NCI-H1436 (cell line): ENCODE results near the gene COX7A1.
A peak's percentile ranks its signal among the peaks of the same experiment; 100 is the strongest.
"Not testable (repeated sequence)": the region's sequence is repeated elsewhere in the genome, so short reads cannot be mapped to it uniquely, and the experiment has no call there.

Experiments used
- DNase-seq: peaks from one replicate; lab custom pipeline; 2025; lab: John Stamatoyannopoulos, UW

COX7A1 gene

DNA sequence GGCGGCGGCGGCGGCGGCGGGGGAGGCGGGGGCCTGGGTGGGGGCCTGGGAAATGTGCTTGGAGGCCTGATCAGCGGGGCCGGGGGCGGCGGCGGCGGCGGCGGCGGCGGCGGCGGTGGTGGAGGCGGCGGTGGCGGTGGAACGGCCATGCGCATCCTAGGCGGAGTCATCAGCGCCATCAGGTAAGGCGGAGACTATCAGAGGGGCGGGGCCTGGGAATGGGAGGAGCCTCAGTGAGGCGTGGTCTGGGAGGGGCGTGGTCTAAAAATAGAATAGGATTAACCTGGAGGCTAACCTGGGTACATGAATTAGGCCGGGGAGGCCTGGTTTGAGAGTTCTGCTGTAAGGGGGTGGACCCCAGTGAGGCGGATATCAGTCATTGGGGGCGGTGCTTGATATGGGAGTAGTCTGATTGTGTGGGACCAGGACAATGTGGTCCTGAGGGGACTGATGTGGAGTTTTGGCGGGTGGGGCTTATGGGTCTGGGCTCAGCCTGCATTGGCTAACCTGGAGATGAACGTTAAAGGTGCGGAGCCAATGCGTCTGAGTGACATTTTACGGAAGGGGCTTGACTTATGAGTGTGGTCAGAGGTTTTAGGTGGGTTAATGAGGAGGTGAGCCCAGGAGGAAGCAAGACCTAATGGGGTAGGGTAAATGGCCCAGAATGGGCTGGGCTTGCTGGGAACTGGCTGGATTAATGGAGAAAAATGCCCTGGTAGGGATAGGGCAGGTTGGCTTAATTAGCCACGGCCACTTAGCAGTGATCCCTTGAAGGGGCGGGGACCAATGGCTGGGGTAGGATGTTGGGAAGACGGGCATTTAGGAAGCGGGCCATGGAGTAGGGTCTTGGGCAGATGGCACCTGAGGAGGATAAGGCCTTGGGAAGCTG lies 11.0 kb downstream of the COX7A1 start:
- DNase-seq, result peak; percentile 86

GRCh38 chr19:36140304-36141038 lies 11.8 kb downstream of the COX7A1 start:
- DNase-seq, result peak; percentile 76

GRCh38 chr19:36139473-36140303 lies 12.6 kb downstream of the COX7A1 start, which contains the start of gene CAPNS1:
TSS of gene CAPNS1 (plus strand) at chr19:36140066. CDS start at chr19:36141012, 946 bp downstream.
- DNase-seq, result peak; percentile 93

DNA sequence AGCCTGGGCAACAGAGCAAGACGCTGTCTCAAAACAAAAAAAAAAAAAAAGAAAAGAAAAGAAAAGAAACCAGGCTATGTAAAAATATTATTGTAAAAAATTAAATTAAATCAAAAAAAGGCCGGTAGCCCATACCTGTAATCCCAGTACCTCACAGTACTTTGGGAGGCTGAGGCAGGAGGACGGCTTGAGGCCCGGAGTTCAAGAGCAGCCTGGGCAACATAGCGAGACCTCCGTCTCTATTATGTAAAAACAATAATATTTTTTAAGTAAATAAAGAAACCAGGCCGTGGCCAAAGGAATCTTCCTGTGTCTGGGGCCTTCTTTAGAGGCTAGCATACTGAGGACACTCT lies 13.2 kb downstream of the COX7A1 start:
- DNase-seq, result no peak

DNA sequence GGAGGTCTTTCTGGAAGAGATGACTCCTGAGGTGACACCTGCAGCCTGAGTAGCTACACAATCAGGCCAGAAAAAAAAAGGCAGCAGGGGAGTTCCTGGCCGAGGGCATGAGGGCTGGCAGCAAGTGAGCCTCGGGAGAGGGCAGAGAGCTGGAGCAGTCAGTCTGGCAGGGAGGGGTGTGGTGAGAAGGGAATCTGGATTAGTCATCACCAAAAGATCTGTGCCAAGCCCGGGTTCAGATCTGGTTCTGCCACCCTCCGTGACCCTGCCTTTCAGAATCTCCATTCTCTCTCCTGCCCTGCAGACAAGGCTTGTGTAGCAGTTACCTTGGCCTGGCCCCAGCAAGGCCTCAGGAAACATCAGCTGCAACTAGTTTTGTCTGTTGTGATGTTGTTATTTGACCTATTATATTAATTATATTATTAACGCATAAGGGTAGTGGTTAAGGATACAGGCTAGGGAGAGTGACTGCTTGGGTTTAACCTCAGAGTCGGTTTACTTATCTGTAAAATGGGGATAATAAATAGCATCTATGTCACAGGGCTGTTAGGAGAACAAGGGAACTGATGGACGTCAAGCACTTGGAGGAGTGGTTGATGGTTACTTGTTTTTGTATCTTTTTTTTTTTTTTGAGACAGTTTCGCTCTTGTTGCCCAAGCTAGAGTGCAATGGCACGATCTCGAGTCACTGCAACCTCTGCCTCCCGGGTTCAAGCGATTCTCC lies 15.1 kb downstream of the COX7A1 start:
- no peak for DNase-seq

DNA sequence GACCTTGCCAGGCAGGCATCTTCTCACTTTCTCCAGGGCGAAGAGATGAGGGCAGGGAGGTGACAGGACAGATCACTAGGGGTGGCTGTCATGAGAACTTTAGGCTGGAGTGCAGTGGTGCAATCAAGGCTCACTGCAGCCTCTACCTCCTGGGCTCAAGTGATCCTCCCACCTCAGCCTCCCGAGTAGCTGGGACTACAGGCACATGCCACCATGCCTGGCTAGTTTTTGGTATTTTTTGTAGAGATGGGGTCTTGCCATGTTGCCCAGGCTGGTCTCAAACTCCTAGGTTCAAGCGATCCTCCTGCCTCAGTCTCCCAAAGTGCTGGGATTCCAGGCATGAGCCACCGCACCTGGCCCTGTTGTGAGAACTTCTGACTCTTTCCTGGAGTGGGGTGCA lies 17.4 kb downstream of the COX7A1 start:
- DNase-seq, result not testable (repeated sequence)

- DNase-seq, result not testable (repeated sequence)
Observed at GRCh38 chr19:36131221-36131620, 21.0 kb downstream of the COX7A1 start.

DNA sequence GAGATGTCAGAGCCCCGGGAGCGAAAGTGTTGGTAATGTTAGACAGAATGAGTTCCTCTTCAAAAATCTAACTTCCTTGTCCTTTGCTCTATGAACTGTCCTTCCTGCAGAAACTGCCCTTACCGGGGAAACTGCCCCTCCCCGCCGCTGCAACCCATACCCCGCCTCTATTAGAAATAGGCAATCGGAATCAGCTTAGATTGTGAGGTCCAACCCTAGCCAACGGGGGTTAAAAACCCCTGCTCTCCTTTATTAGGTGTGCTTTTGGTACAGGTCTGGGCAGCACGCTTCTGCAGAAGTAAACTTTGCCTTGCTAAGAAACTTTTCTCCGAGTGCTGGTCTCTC lies 23.9 kb downstream of the COX7A1 start:
- DNase-seq, result no peak

- no peak for DNase-seq
Observed at GRCh38 chr19:36125557-36125956, 26.7 kb downstream of the COX7A1 start.

DNA sequence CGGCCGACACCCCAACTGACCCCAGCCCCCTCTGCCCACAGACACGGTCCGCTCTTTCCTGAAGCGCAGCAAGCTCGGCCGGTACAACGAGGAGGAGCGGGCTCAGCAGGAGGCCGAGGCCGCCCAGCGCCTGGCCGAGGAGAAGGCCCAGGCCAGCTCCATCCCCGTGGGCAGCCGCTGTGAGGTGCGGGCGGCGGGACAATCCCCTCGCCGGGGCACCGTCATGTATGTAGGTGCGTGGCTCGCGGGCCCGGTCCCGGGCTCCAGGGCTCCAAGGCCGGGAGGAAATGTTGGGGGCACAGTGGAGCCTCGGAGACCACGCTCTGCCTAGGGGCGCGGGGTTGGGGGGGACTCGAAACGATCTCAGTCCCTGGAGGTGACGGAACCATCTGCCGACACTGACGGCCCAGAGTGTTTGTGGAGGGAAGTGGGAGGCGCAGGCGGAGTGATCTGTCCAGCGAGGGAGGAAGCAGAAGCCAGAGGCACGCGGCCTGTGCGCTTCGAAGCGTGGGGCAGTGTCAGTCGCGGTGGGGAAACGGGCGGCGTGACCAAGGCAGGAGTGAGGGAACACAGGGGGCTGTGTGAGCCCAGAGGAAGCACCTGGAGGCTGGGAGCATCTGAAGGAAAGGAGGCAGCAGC lies 30.6 kb downstream of the COX7A1 start:
- DNase-seq, result no peak

- no peak for DNase-seq
Observed at GRCh38 chr19:36120984-36121358, 31.3 kb downstream of the COX7A1 start.

GRCh38 chr19:36120092-36120983 lies 31.9 kb downstream of the COX7A1 start:
- DNase-seq, result no peak

DNA sequence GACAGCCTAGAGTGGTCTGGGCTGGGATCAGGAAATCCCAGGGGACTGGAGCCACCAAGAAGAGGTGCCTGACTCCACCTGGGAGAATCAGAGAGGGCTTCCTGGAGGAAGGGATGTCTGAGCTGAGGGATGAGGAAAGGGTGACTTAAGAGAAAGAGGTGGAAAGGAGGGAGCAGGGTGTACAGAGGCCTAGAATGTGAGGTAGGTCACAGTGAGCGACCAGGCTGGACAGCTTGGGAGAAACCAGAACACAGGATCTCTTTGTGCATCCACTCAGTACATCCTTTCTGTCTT lies 36.0 kb downstream of the COX7A1 start:
- no peak for DNase-seq

- DNase-seq, result peak; percentile 67
Observed at GRCh38 chr19:36115453-36116343, 36.5 kb downstream of the COX7A1 start, which contains the start of gene TBCB. TSS of gene TBCB (plus strand) at chr19:36115468. CDS start at chr19:36115561, 93 bp downstream.

DNA sequence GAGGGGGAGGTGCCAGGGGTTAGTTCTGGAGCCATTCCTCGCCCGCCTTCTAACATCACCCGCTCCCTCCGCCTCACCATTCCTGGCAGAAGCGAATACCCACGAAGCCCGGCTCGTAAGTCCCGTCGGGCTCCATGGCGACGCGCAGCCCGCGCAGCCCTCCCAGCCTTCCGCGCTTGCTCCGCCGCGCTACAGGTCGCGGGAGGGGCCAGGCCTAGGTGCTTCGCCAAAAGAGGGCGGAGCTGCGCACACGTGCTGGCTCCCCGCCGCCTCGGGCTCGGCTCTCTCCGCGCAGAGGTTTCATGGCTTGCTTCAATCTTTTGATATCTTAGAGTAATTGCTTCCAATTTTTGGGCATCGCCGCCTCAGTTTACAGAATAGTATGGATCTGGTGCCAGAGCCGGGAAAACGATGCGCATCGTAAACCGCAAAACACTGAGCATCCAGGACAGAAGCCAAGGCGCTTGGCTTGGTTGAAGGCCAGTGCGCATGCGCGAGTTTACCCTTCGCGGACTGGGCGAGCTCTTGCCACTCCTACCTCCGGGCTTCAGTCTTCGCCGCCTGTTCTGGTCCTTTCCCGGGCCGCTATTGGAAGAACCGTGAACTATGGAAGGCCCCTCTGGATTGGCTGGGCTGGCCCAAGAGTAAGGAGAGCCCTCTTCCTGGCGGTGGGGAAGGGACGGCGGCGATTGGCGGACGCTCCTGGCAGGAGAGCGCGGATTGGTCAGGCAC lies 37.4 kb downstream of the COX7A1 start, which contains the start of gene POLR2I:
Gene POLR2I, minus strand, starts transcription at position 155 of the 732 bp plus-strand sequence. Its CDS starts 19 bp downstream, at position 136.
- peak; percentile 99 for DNase-seq

- no peak for DNase-seq
Observed at GRCh38 chr19:36113894-36114720, 38.1 kb downstream of the COX7A1 start.

GRCh38 chr19:36113425-36113824 lies 38.8 kb downstream of the COX7A1 start:
- no peak for DNase-seq
